HG03280 (cell line): ENCODE results near the gene DNAJC15.
"Not testable (repeated sequence)": the region's sequence is repeated elsewhere in the genome, so short reads cannot be mapped to it uniquely, and the experiment has no call there.

Source experiments
- ATAC-seq: cut with Tn5 transposase; IDR thresholded peaks from one replicate; pipeline ENCODE4 v1.9.1; 2021; ENCODE audit warnings: mild to moderate bottlenecking, moderate library complexity; ENCODE audit not compliant: unreplicated experiment

DNAJC15 gene

GRCh38 chr13:43003729-43004128 is 19.7 kb upstream of the DNAJC15 start:
- no peak for ATAC-seq

- ATAC-seq, result no peak
These were observed 17.7 kb upstream of the DNAJC15 start for GRCh38 chr13:43005460-43006236.

DNA sequence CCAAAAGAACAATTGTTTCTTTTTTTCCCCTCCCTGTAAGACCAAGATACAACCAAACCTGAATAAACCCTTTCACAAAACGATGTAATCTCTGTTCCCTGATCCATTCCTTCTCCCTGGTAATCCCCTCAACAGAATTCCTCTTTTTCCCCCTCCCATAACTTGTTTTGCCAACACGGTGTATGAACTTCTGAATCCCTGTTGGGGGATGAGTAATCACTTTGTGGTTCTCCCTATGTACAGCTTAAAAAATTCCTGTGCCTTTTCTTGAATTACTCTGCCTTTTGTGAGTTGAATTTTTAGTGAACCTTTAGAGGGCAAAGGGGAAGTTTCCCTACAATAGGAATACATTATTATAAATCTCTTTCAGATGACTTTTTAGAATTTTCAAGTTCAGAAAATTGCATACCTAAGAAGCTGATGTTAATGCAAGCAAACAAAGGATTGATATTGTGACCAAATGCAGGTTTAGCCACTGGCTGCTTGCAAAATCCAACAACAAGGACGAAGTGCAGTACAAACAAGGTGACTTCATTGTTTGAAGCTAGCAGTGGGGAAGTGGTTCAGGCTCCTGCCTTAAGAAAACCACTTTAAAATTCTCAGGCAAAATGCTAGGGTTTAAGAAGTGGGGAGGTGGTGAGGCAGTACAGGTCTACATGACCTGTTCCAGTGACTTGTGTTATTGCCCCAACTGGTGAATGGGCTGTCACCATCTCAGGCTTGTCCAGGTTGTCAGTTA is 16.3 kb upstream of the DNAJC15 start:
- ATAC-seq, result no peak

DNA sequence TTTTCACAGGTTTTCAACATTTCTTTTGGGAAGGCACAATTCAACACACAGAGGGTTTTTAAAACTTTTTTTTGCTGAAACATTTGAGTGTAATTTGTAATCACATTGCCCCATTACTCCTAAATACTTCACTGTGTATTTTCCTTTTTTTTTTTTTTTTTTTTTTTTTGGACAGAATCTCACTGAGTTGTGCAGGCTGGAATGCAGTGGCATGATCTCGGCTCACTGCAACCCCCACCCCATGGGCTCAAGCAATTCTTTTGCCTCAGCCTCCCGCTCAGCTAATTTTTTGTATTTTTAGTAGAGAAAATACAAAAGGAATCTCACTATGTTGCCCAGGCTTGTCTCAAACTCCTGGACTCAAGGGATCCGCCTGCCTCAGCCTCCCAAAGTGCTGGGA is 14.8 kb upstream of the DNAJC15 start:
- no peak for ATAC-seq

GRCh38 chr13:43009506-43009905 is 13.9 kb upstream of the DNAJC15 start:
- no peak for ATAC-seq

DNA sequence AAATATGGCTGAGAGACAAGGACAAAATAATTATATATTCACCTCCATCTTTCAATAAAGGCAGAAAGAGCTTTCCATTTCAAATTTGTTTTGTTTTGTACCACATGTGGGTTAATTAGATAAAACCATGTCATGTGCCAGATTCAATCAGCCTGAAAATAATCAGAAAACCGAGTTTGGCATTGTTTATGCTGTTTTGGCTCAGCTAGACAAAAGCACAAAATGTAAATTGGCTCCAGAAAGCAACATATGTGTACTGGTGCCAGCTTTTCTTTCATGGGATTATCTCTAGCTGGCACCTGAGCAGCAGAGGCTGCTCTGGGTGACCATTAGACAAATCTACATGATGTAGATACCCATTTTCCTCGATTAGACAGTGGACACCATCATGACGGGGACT is 9.2 kb upstream of the DNAJC15 start:
- no peak for ATAC-seq

GRCh38 chr13:43016226-43016625 is 7.2 kb upstream of the DNAJC15 start:
- no peak for ATAC-seq

DNA sequence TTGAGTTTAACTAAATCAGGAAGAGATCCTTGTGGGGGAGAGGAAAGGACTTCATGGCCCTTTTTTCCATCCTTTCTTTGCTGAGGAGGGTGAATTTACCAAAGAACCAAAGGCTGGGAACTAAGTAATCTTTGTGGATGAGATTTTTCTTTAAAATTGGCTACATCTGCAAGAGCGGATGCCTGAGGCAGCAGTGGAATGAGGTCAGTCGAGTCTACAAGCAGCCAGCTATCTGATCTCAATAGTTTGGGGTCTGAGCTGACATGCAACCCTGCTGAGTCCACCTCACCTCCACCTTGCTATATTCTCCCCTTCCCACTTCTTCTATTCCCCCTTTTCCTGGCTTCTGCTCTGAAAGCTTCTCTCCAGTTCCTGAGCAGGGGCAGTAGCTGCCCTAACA is 3.6 kb upstream of the DNAJC15 start:
- no peak for ATAC-seq

- ATAC-seq, result no peak
These were observed 2.6 kb upstream of the DNAJC15 start for GRCh38 chr13:43020794-43021193.

- ATAC-seq, result no peak
These were observed 1.3 kb upstream of the DNAJC15 start for GRCh38 chr13:43021926-43022670.

DNA sequence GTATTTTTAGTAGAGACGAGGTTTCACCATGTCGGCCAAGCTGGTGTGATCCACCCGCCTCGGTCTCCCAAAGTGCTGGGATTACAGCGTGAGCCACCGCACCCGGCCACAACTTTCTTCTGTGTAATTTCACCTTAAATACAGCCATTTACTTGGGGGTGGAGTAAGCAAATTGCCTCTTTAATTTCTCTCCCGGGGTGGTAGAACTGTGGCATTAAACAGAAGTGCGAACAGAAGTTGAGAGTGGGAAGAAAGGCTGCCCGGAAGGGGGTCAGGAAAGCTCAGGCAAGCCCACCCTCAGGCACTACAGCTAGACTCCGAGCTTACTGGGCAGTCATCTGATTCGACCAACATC is 475 bp upstream of the DNAJC15 start:
- no peak for ATAC-seq

GRCh38 chr13:43026262-43026661 is 2.9 kb downstream of the DNAJC15 start:
- no peak for ATAC-seq

GRCh38 chr13:43030548-43030947 is 7.2 kb downstream of the DNAJC15 start:
- no peak for ATAC-seq

DNA sequence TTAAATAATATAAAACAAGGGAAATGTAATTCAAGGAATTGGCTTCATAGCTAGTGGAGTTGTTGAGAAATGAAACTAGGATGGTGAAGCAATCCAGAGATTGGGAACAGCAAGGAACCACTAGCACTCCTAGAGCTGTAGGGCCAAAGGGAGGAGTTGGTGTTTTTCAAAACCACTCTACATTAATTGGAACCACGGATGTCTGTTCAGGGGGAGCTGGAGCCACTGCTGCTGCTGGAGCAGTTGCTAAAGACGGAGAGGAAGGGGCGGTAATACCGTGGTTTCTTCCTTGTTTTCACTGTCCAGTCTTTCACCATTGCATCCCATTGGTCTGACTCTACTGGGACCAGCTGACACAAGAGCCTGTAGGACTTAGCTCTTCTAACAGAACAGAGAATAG is 8.5 kb downstream of the DNAJC15 start:
- no peak for ATAC-seq

GRCh38 chr13:43033038-43033437 is 9.7 kb downstream of the DNAJC15 start:
- no peak for ATAC-seq

DNA sequence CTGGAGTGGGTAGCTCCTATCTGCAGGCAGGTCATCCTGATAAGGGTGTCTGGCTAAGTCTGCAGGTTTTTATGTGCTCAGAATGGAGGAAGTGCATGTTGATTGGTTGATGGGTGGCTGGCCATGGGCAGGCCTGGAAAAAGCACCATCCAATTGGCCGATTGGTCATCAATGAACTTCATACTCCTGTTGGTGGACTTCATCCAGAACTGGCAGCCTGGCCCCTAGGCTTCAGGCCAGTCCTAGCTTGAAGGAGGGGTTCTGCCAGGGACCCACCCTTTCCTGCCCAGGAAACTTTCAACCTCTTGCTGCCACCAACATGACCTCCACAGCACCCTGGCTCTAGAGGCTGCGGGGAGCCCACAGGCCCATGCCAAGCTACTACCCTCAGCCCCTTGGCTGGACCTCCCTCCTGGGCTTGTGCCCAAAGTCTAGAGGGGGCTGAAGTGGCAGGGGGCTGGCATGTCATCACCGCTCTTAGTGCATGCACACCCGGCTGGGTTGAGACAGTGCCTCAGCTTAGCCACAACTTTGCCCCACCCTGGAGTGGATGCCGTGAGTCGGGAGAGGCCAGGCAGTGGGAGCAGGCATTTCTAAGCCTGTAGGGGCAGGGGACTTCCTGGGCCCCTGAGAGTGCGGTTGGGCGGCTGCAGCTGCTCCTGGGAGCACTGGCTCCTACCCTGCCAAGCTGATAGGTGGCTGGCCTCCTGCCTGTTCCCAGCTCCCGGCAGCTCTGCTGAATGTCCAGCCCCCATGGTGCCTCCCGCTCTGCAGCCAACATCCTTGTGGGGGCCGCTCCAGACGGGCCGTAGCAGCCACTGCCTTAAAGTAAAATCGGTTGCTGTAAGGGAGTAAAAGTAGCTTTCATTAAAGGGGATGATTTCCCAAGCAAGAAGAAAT is 13.2 kb downstream of the DNAJC15 start:
- ATAC-seq, result no peak

DNA sequence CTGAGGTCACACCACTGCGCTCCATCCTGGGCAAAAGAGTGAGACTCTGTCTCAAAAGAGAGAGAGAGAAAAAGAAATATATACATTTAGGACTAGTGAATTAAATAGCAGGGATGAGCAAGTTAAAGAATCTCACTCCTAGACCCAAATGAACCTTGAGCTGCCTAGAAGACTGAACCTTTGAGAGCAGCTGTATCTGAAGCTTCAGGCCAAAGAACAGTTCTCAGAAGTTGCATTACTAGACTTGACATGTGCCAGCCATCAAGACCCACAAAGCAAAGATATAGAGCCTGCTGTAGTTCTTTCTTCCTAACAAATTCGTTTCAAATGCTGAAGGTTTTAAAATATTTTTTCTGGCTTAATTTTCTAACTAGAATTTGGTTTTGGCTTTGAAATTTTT is 16.6 kb downstream of the DNAJC15 start:
- ATAC-seq, result no peak

GRCh38 chr13:43040581-43041368 is 17.4 kb downstream of the DNAJC15 start:
- ATAC-seq, result not testable (repeated sequence)

DNA sequence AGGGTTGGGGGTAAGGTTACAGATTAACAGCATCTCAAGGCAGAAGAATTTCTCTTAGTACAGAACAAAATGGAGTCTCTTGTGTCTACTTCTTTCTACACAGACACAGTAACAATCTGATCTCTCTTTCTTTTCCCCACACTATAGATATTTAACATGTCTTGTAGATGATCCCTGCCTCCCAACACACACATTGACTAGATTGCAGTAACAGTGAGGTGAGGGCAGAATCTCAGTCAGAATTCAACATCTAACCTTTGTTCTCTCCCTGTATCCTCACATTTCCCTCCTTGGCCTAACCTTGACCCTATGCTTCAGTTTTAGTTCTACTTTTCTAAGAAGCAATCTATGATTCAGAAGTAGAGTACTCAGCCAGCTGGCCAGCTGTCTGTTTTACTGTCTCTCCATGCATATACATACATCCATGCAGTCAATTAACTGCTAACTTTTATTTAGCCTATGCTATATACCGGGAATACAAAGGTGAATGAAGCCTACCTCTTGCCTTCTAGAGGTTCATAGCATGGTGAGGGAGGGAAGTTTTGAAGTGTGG is 18.1 kb downstream of the DNAJC15 start:
- ATAC-seq, result no peak
